H1 (cell line): ENCODE measurements around the gene KLHL18. TPM values are rescaled to one million over a fixed set of nuclear protein-coding genes. Genes with fewer than 3 reads are reported as not detected.
A peak's percentile ranks its signal among the peaks of the same experiment; 100 is the strongest.

Experiments
- CTCF ChIA-PET: fragments of 300-600 bp; sonication (Branson Sonifier 250); formaldehyde crosslinking; loops from one replicate; lab custom pipeline; 2021; ENCODE audit not compliant: partially characterized antibody; lab: Charles Lee
- POLR2A ChIA-PET: fragments of 300-600 bp; sonication (Branson Sonifier 250); formaldehyde crosslinking; loops from one replicate; lab custom pipeline; 2021; ENCODE audit warnings: inconsistent platforms; ENCODE audit not compliant: partially characterized antibody; lab: Charles Lee
- DNase-seq, 2 experiments: peaks; one replicate each; pipeline versions ENCODE4 v3.0.0 to v3.0.0-alpha.2; 2010 to 2022; ENCODE audit warnings: low spot score in 2 of 2, low read depth in 1 of 2, mixed read lengths in 1 of 2
- FAIRE-seq: peaks from 2 replicates; lab custom pipeline; 2011; peaks lifted over from hg19 to GRCh38; lab: Jason Lieb, UNC
- H2AFZ ChIP-seq: 2 replicates; pipeline ENCODE4 v1.8.1; 2012; ENCODE audit warnings: low read length, inconsistent platforms
- H2AK5ac ChIP-seq: 2 replicates; pipeline ENCODE4 v1.6.1; 2013; ENCODE audit warnings: low read depth, low read length
- H2BK120ac ChIP-seq: replicated peaks from 2 replicates; pipeline ENCODE3; 2013; ENCODE audit warnings: low read depth, low read length, inconsistent platforms
- H2BK12ac ChIP-seq: 2 replicates; pipeline ENCODE4 v1.6.1; 2013; ENCODE audit warnings: low read depth, low read length
- H2BK15ac ChIP-seq: 2 replicates; pipeline ENCODE4 v1.6.1; 2013; ENCODE audit warnings: low read length
- H2BK20ac ChIP-seq: 2 replicates; pipeline ENCODE4 v1.6.1; 2013; ENCODE audit warnings: low read length
- H2BK5ac ChIP-seq: 2 replicates; pipeline ENCODE4 v1.6.1; 2013; ENCODE audit warnings: low read depth, low read length
- H3K14ac ChIP-seq: 2 replicates; pipeline ENCODE4 v1.6.1; 2013; ENCODE audit warnings: inconsistent platforms; ENCODE audit not compliant: insufficient read length
- H3K18ac ChIP-seq: 2 replicates; pipeline ENCODE4 v1.6.1; 2013; ENCODE audit warnings: low read length; ENCODE audit errors: extremely low read depth
- H3K23ac ChIP-seq: 2 replicates; pipeline ENCODE4 v1.6.1; 2013; ENCODE audit warnings: inconsistent platforms; ENCODE audit not compliant: insufficient read length
- H3K23me2 ChIP-seq: 2 replicates; pipeline ENCODE4 v1.6.1; 2013; ENCODE audit warnings: low read depth, low read length
- H3K27ac ChIP-seq: 2 replicates; pipeline ENCODE4 v1.6.1; 2011; ENCODE audit warnings: low read depth, low read length, inconsistent platforms
- H3K27me3 ChIP-seq, 4 experiments: replicated peaks in 1 of 4; 1 replicate in 1 of 4; 2 replicates in 3 of 4; pipeline versions ENCODE4 v1.6.1 to v1.8.1; 2011 to 2013; ENCODE audit warnings: low read length in 3 of 4, mild to moderate bottlenecking in 3 of 4, inconsistent platforms in 2 of 4, mixed read lengths in 2 of 4, moderate library complexity in 1 of 4; ENCODE audit not compliant: control insufficient read depth in 3 of 4, insufficient read depth in 3 of 4; ENCODE audit errors: extremely low read depth in 1 of 4
- H3K36me3 ChIP-seq, 4 experiments: 2 replicates each; pipeline versions ENCODE4 v1.6.1 to v1.8.1; 2011 to 2013; ENCODE audit warnings: mild to moderate bottlenecking in 4 of 4, low read length in 3 of 4, moderate library complexity in 2 of 4, control low read depth in 1 of 4, inconsistent platforms in 1 of 4; ENCODE audit not compliant: insufficient read depth in 4 of 4, control insufficient read depth in 2 of 4
- H3K4ac ChIP-seq: replicated peaks from 2 replicates; pipeline ENCODE3; 2013; ENCODE audit warnings: low read length, low read depth, mixed read lengths, inconsistent platforms; ENCODE audit not compliant: insufficient read length
- H3K4me1 ChIP-seq, 4 experiments: replicated peaks in 1 of 4; 1 replicate in 1 of 4; 2 replicates in 3 of 4; pipeline versions ENCODE4 v1.6.1 to v1.8.1; 2011 to 2013; ENCODE audit warnings: low read length in 3 of 4, inconsistent platforms in 2 of 4, mixed read lengths in 1 of 4; ENCODE audit not compliant: insufficient read depth in 4 of 4, control insufficient read depth in 3 of 4
- H3K4me2 ChIP-seq, 2 experiments: 2 replicates each; pipeline versions ENCODE4 v1.6.1 to v1.8.1; 2011 to 2013; ENCODE audit warnings: low read depth in 2 of 2, low read length in 2 of 2, control low read depth in 1 of 2, inconsistent platforms in 1 of 2, mild to moderate bottlenecking in 1 of 2; ENCODE audit not compliant: insufficient read depth in 1 of 2
- H3K4me3 ChIP-seq, 4 experiments: fragments of 200-600, 300-600 bp in 1 of 4; sonication (generic), shearing (Covaris generic), sonication (Bioruptor Twin) in 1 of 4; 2 replicates each; pipeline versions ENCODE4 v1.5.1 to v1.8.1; 2011 to 2016; ENCODE audit warnings: low read length in 4 of 4, low read depth in 3 of 4, control low read depth in 2 of 4, inconsistent platforms in 2 of 4, mild to moderate bottlenecking in 2 of 4, mixed read lengths in 1 of 4, moderate library complexity in 1 of 4; ENCODE audit not compliant: insufficient read depth in 2 of 4; ENCODE audit errors: extremely low read depth in 1 of 4
- H3K56ac ChIP-seq: replicated peaks from 2 replicates; pipeline ENCODE3; 2013; ENCODE audit warnings: low read depth, mild to moderate bottlenecking, mixed read lengths, low read length, inconsistent platforms; ENCODE audit not compliant: insufficient read length
- H3K79me1 ChIP-seq: 2 replicates; pipeline ENCODE4 v1.6.1; 2013; ENCODE audit warnings: low read depth, low read length, control low read depth
- H3K79me2 ChIP-seq, 2 experiments: 2 replicates each; pipeline versions ENCODE4 v1.6.1 to v1.8.1; 2012 to 2013; ENCODE audit warnings: low read length in 2 of 2, mild to moderate bottlenecking in 2 of 2, inconsistent platforms in 1 of 2; ENCODE audit not compliant: insufficient read depth in 2 of 2, control insufficient read depth in 1 of 2
- H3K9ac ChIP-seq, 4 experiments: replicated peaks in 1 of 4; 1 replicate in 1 of 4; 2 replicates in 3 of 4; pipeline versions ENCODE4 v1.6.1 to v1.8.1; 2011 to 2013; ENCODE audit warnings: low read depth in 3 of 4, low read length in 3 of 4, control low read depth in 2 of 4, mild to moderate bottlenecking in 2 of 4, moderate library complexity in 2 of 4, inconsistent platforms in 1 of 4; ENCODE audit errors: extremely low read depth in 1 of 4
- H3K9me3 ChIP-seq, 2 experiments: 2 replicates each; pipeline versions ENCODE4 v1.6.1 to v1.8.1; 2012 to 2013; ENCODE audit warnings: mild to moderate bottlenecking in 2 of 2, moderate library complexity in 2 of 2, control low read depth in 1 of 2, inconsistent platforms in 1 of 2, low read depth in 1 of 2, low read length in 1 of 2, mixed read lengths in 1 of 2; ENCODE audit not compliant: insufficient read depth in 2 of 2
- H4K20me1 ChIP-seq, 2 experiments: replicated peaks in 1 of 2; 2 replicates each; pipeline versions ENCODE3 to v1.8.1; 2011 to 2013; ENCODE audit warnings: inconsistent platforms in 2 of 2, low read length in 2 of 2, mild to moderate bottlenecking in 1 of 2; ENCODE audit not compliant: insufficient read depth in 2 of 2, control insufficient read depth in 1 of 2
- H4K5ac ChIP-seq: 2 replicates; pipeline ENCODE4 v1.6.1; 2013; ENCODE audit warnings: low read length, low read depth, mixed read lengths, inconsistent platforms; ENCODE audit not compliant: insufficient read length
- H4K8ac ChIP-seq: 2 replicates; pipeline ENCODE4 v1.8.0; 2013; ENCODE audit warnings: mild to moderate bottlenecking, moderate library complexity, low read length, inconsistent platforms; ENCODE audit not compliant: insufficient read depth; ENCODE audit errors: extremely low read depth
- H4K91ac ChIP-seq: replicated peaks from 2 replicates; pipeline ENCODE3; 2013; ENCODE audit warnings: low read length, mixed read lengths, inconsistent platforms; ENCODE audit not compliant: insufficient read length
- CBX5 ChIP-seq: fragments of 300-800, 300-1000 bp; sonication (generic); IDR thresholded peaks from 2 replicates; pipeline ENCODE4 v1.7.1; 2016; ENCODE audit warnings: antibody characterized with exemption, low read length, low read depth
- CBX8 ChIP-seq: fragments of 300-800, 300-1000 bp; sonication (generic); IDR thresholded peaks from 2 replicates; pipeline ENCODE4 v1.7.1; 2016; ENCODE audit warnings: low read depth, low read length, borderline replicate concordance
- CEBPB ChIP-seq: IDR thresholded peaks from 2 replicates; pipeline ENCODE4 v1.6.1; 2012; ENCODE audit warnings: low read depth, low read length
- EZH2 ChIP-seq: fragments of 200-600 bp; sonication (generic); IDR thresholded peaks from 2 replicates; pipeline ENCODE4 v1.7.1; 2012; ENCODE audit warnings: low read depth, mild to moderate bottlenecking, moderate library complexity, low read length, inconsistent platforms; ENCODE audit not compliant: severe bottlenecking
- JUND ChIP-seq: IDR thresholded peaks from 2 replicates; pipeline ENCODE4 v1.6.1; 2011; ENCODE audit warnings: mild to moderate bottlenecking, improper control_type of control experiment, low read length
- KDM1A ChIP-seq: fragments of 200-600, 300-600 bp; sonication (generic); IDR thresholded peaks from 2 replicates; pipeline ENCODE4 v1.7.1; 2016; ENCODE audit warnings: mild to moderate bottlenecking, low read length, borderline replicate concordance
- KDM4A ChIP-seq: IDR thresholded peaks from one replicate; pipeline ENCODE4 v1.7.1; 2012; ENCODE audit warnings: low read depth, mild to moderate bottlenecking, moderate library complexity, low read length, inconsistent platforms; ENCODE audit not compliant: severe bottlenecking
- SP2 ChIP-seq: IDR thresholded peaks from 2 replicates; pipeline ENCODE4 v1.6.1; 2012; ENCODE audit warnings: mild to moderate bottlenecking, low read length, inconsistent platforms
- SP4 ChIP-seq: IDR thresholded peaks from 2 replicates; pipeline ENCODE4 v1.6.1; 2012; ENCODE audit warnings: low read length, inconsistent platforms
- SUZ12 ChIP-seq: fragments of 200-600 bp; sonication (generic); IDR thresholded peaks from 2 replicates; pipeline ENCODE4 v1.6.1; 2012; ENCODE audit warnings: mild to moderate bottlenecking, inconsistent platforms, low read length, moderate library complexity, mixed read lengths
- TEAD4 ChIP-seq: IDR thresholded peaks from 2 replicates; pipeline ENCODE4 v1.6.1; 2012; ENCODE audit warnings: low read depth, low read length, inconsistent platforms, mixed read lengths
- YY1 ChIP-seq: IDR thresholded peaks from 2 replicates; pipeline ENCODE4 v1.6.1; 2011; ENCODE audit warnings: low read depth, mild to moderate bottlenecking, low read length
- WGBS, 2 experiments: shearing (Covaris generic) in 1 of 2; methylation state at CpG; one replicate each; pipeline versions ENCODE4 v1.1.6 to v1.1.7; 2013 to 2015; ENCODE audit warnings: low lambda C conversion rate in 2 of 2, mixed read lengths in 2 of 2, inconsistent platforms in 1 of 2, low coverage in 1 of 2, missing lambda C conversion rate in 1 of 2; ENCODE audit not compliant: insufficient replicate concordance in 2 of 2, insufficient coverage in 1 of 2, insufficient read length in 1 of 2; ENCODE audit errors: extremely low coverage in 1 of 2, missing lambda C conversion rate in 1 of 2; 5-methylcytosine and 5-hydroxymethylcytosine counted together
- polyA plus RNA-seq, 7 experiments: library from polyadenylated mRNA; depleted of rRNA in 3 of 7; stranded (reverse) in 5 of 7; unstranded in 2 of 7; fragments of >200 nt in 5 of 7; fragments of 200-250 nt in 2 of 7; gene quantifications; 1 replicate in 5 of 7; 2 replicates in 1 of 7; 4 replicates in 1 of 7; pipeline versions ENCODE4 v1.2.1 to v1.2.3, GENCODE V29; 2011 to 2013; ENCODE audit warnings: missing spikeins in 2 of 7, mixed read lengths in 2 of 7
- total RNA-seq: library from RNA; stranded (reverse); fragmentation: NEBNext Ultra II Directional; extraction: Animal tissue kit (Norgen Biotek cat#: 25700); gene quantifications from 2 replicates; pipeline ENCODE4 v1.2.1, GENCODE V29; 2021

Gene KLHL18
- total and polyA plus RNA-seq, 2 of the 8 experiments (the other 6 are each of a cell fraction or from before 2014, with no cell fraction given), result 19.9 to 31.7 TPM

GRCh38 chr3:47280519-47280918, 2.2 kb upstream of the KLHL18 start:
- Histone ChIP-seq H3K18ac (no peak overlapping the region), H4K8ac (no peak overlapping the region), H3K4me1 (peaks cover 0 to 4% (median under 1%) of the 10 kb centered on the region in 4 experiments; a peak in 3 of 7 replicates), H2BK20ac (no peak overlapping the region), H3K27me3 (no peaks in the 10 kb centered on the region), H2BK5ac (no peak overlapping the region), H2BK120ac (no peak overlapping the region), H2AK5ac (no peak overlapping the region), H3K9me3 (no peaks in the 10 kb centered on the region), H4K5ac (no peak overlapping the region), H3K79me1 (peaks cover 2% of the 10 kb centered on the region; the same call in 1 of the 2 replicates), H3K4ac (no peak overlapping the region), H3K56ac (no peak overlapping the region), H3K4me3 (no peak overlapping the region), H3K79me2 (peaks cover 0 to 18% of the 10 kb centered on the region in 2 experiments; a peak in 2 of 4 replicates), H3K23ac (no peak overlapping the region), H4K20me1 (no peaks in the 10 kb centered on the region), H4K91ac (no peak overlapping the region), H2AFZ (no peak overlapping the region), H3K4me2 (peak overlapping the region in 1 of 2 experiments; percentile 78; a peak in 1 of 4 replicates), H3K23me2 (peaks cover 7% of the 10 kb centered on the region), H2BK15ac (no peak overlapping the region), H3K36me3 (no peaks in the 10 kb centered on the region), H3K27ac (no peak overlapping the region), H3K14ac (no peak overlapping the region), H2BK12ac (no peak overlapping the region), H3K9ac (no peak overlapping the region; a peak in 1 of 7 replicates)
- no peak for FAIRE-seq
- CTCF ChIA-PET, result interaction anchor here (0.8 to 1.6 kb wide), 4 partner anchors 33 to 371 kb away, joined by 3 to 4 read pairs (median 4); no protein-coding TSS in a partner anchor
- TF ChIP-seq KDM1A (no peak), KDM4A (no peak), EZH2 (no peak), TEAD4 (no peak), CEBPB (no peak), CBX8 (no peak), SP4 (no peak), JUND (no peak), CBX5 (no peak), SP2 (no peak), YY1 (no peak), SUZ12 (no peak)
- WGBS, 2 experiments, result 91% methylated on average over 5 of the region's 5 CpGs; no CpG with 5 or more reads in 1 of the 2 experiments
- DNase-seq, result no peak
- POLR2A ChIA-PET, result interaction anchor here (0.8 kb wide), 1 partner anchor 10 kb away, joined by 4 read pairs; no protein-coding TSS in a partner anchor
